Activated CD4-positive, alpha-beta T cell treated with anti-CD3 and anti-CD28 coated beads for 1 hour (primary cell): ENCODE data around the gene CACNB1.

ENCODE experiments used
- DNase-seq: peaks from one replicate; pipeline ENCODE4 v3.0.0-alpha.2; 2020

Gene CACNB1

GRCh38 chr17:39197380-39198185, at the start of gene CACNB1:
CACNB1 (minus strand) TSS chr17:39197669; CDS start chr17:39197495, 174 bp downstream.
- DNase-seq: peak; percentile 45

- no peak for DNase-seq
These were observed 48.8 kb upstream of the CACNB1 start for GRCh38 chr17:39246274-39246673.

- DNase-seq: peak; percentile 76
These were observed 47.4 kb upstream of the CACNB1 start for GRCh38 chr17:39244600-39245570.

GRCh38 chr17:39244016-39244599, 46.6 kb upstream of the CACNB1 start:
- DNase-seq: no peak

GRCh38 chr17:39243155-39243554, 45.7 kb upstream of the CACNB1 start:
- no peak for DNase-seq

GRCh38 chr17:39240631-39241030, 43.2 kb upstream of the CACNB1 start:
- DNase-seq: no peak

- peak; percentile 49 for DNase-seq
These were observed 42.3 kb upstream of the CACNB1 start for GRCh38 chr17:39239640-39240314.

- DNase-seq: peak; percentile 69
These were observed 41.0 kb upstream of the CACNB1 start for GRCh38 chr17:39238311-39238972.

GRCh38 chr17:39237586-39237985, 40.1 kb upstream of the CACNB1 start:
- no peak for DNase-seq

- no peak for DNase-seq
These were observed 39.5 kb upstream of the CACNB1 start for GRCh38 chr17:39236981-39237441.

- DNase-seq: no peak
These were observed 39.0 kb upstream of the CACNB1 start for GRCh38 chr17:39236450-39236927.

- DNase-seq: no peak
These were observed 38.3 kb upstream of the CACNB1 start for GRCh38 chr17:39235555-39236449.

GRCh38 chr17:39231591-39232551, 34.4 kb upstream of the CACNB1 start:
- peak; percentile 37 for DNase-seq

- DNase-seq: no peak
These were observed 33.7 kb upstream of the CACNB1 start for GRCh38 chr17:39231091-39231561.

GRCh38 chr17:39230361-39230760, 32.9 kb upstream of the CACNB1 start:
- no peak for DNase-seq

GRCh38 chr17:39229274-39229913, 31.9 kb upstream of the CACNB1 start:
- DNase-seq: no peak

- no peak for DNase-seq
These were observed 30.0 kb upstream of the CACNB1 start for GRCh38 chr17:39227364-39227919.

- no peak for DNase-seq
These were observed 28.7 kb upstream of the CACNB1 start for GRCh38 chr17:39225959-39226683.
